Measurements from ENCODE around the gene LAMA2. TPM values are rescaled to one million over a fixed set of nuclear protein-coding genes. Genes with fewer than 3 reads are reported as not detected.

LAMA2 gene
- polyA plus RNA-seq, 1 donor from 2014 or later: 2.5 TPM

GRCh38 chr6:129115471-129115870 lies 232.5 kb downstream of the LAMA2 start:
- H3K27ac ChIP-seq (ENCODE audit: low read length): no peak overlapping the region
- peaks cover under 1% of the 10 kb centered on the region for H3F3A ChIP-seq (ENCODE audit: insufficient read depth, low read length, poor library complexity, severe bottlenecking)
- H4K20me1 ChIP-seq (ENCODE audit: insufficient read depth): no peaks in the 10 kb centered on the region
- no peaks in the 10 kb centered on the region for H3K36me3 ChIP-seq (ENCODE audit: insufficient read depth, low read length)
- H3K27me3 ChIP-seq (ENCODE audit: insufficient read depth, low read depth, low read length): no peaks in the 10 kb centered on the region
- no peak overlapping the region for H3K9ac ChIP-seq (ENCODE audit: low read length)
- no peak overlapping the region for H2AFZ ChIP-seq (ENCODE audit: low read depth, low read length)
- H3K4me2 ChIP-seq (ENCODE audit: low read length): no peak overlapping the region
- H3K9me2 ChIP-seq (ENCODE audit: insufficient read depth, low read length): no peaks in the 10 kb centered on the region
- H3K79me2 ChIP-seq (replicated peaks; ENCODE audit: insufficient read depth, low read length): no peaks in the 10 kb centered on the region
- H3K9me3 ChIP-seq (ENCODE audit: low read length): no peaks in the 10 kb centered on the region
- no peak for TF ChIP-seq SMC3 (conservative IDR thresholded peaks at IDR 0.05; ENCODE audit: poor library complexity)
- TF ChIP-seq EP300 (conservative IDR thresholded peaks at IDR 0.05; ENCODE audit: poor library complexity, severe bottlenecking): no peak
- TF ChIP-seq CTCF (IDR thresholded peaks at IDR 0.05; ENCODE audit: poor library complexity, severe bottlenecking): no peak
- no peak for TF ChIP-seq POLR2AphosphoS5 (IDR thresholded peaks at IDR 0.05)
- TF ChIP-seq EZH2 (IDR thresholded peaks at IDR 0.05; ENCODE audit: borderline replicate concordance, insufficient read depth, low read length, poor library complexity, severe bottlenecking): no peak
- no peak for TF ChIP-seq REST (IDR thresholded peaks at IDR 0.05; ENCODE audit: borderline replicate concordance)
- no peak for TF ChIP-seq MXI1 (conservative IDR thresholded peaks at IDR 0.05; ENCODE audit: poor library complexity, severe bottlenecking)
- TF ChIP-seq RAD21 (conservative IDR thresholded peaks at IDR 0.05): no peak
- TF ChIP-seq TAF1 (IDR thresholded peaks at IDR 0.05; ENCODE audit: low read depth): no peak
- H3K4me3 ChIP-seq (ENCODE audit: low read length): no peak overlapping the region

GRCh38 chr6:129117355-129117754 lies 234.4 kb downstream of the LAMA2 start:
- H3K9ac ChIP-seq (ENCODE audit: low read length): no peak overlapping the region
- no peaks in the 10 kb centered on the region for H4K20me1 ChIP-seq (ENCODE audit: insufficient read depth)
- H3F3A ChIP-seq (ENCODE audit: insufficient read depth, low read length, poor library complexity, severe bottlenecking): peaks cover 4% of the 10 kb centered on the region
- no peak overlapping the region for H3K27ac ChIP-seq (ENCODE audit: low read length)
- H3K36me3 ChIP-seq (ENCODE audit: insufficient read depth, low read length): no peaks in the 10 kb centered on the region
- TF ChIP-seq RAD21 (conservative IDR thresholded peaks at IDR 0.05) (no peak), EZH2 (IDR thresholded peaks at IDR 0.05; ENCODE audit: borderline replicate concordance, insufficient read depth, low read length, poor library complexity, severe bottlenecking) (no peak)
- H2AFZ ChIP-seq (ENCODE audit: low read depth, low read length): no peak overlapping the region
- H3K79me2 ChIP-seq (replicated peaks; ENCODE audit: insufficient read depth, low read length): no peaks in the 10 kb centered on the region
- no peaks in the 10 kb centered on the region for H3K9me3 ChIP-seq (ENCODE audit: low read length)
- no peak overlapping the region for H3K4me3 ChIP-seq (ENCODE audit: low read length)
- no peak overlapping the region for H3K4me2 ChIP-seq (ENCODE audit: low read length)
- H3K27me3 ChIP-seq (ENCODE audit: insufficient read depth, low read depth, low read length): no peaks in the 10 kb centered on the region
- no peaks in the 10 kb centered on the region for H3K9me2 ChIP-seq (ENCODE audit: insufficient read depth, low read length)
